IPS-18a (cell line): ENCODE results near the gene SHC3.

Experiments used
- H3K27ac ChIP-seq: one replicate; pipeline ENCODE4 v1.5.1; 2013; ENCODE audit warnings: low read length
- H3K27me3 ChIP-seq: one replicate; pipeline ENCODE4 v1.6.1; 2013; ENCODE audit warnings: mild to moderate bottlenecking, low read length; ENCODE audit not compliant: control insufficient read depth, insufficient read depth
- H3K36me3 ChIP-seq: one replicate; pipeline ENCODE4 v1.6.1; 2013; ENCODE audit warnings: low read depth, low read length; ENCODE audit not compliant: control insufficient read depth
- H3K4me1 ChIP-seq: one replicate; pipeline ENCODE4 v1.6.1; 2013; ENCODE audit warnings: low read depth, low read length; ENCODE audit not compliant: control insufficient read depth
- H3K4me3 ChIP-seq: one replicate; pipeline ENCODE4 v1.5.1; 2013; ENCODE audit warnings: low read length
- H3K9ac ChIP-seq: one replicate; pipeline ENCODE4 v1.6.1; 2013; ENCODE audit warnings: mild to moderate bottlenecking, low read length, moderate library complexity
- H3K9me3 ChIP-seq: one replicate; pipeline ENCODE4 v1.6.1; 2013; ENCODE audit warnings: low read depth, low read length; ENCODE audit not compliant: control insufficient read depth

SHC3 gene

GRCh38 chr9:89095761-89096528 is 82.7 kb downstream of the SHC3 start:
- no peak overlapping the region for H3K27ac ChIP-seq
- no peaks in the 10 kb centered on the region for H3K36me3 ChIP-seq
- no peak overlapping the region for H3K9ac ChIP-seq
- H3K9me3 ChIP-seq = no peaks in the 10 kb centered on the region
- no peaks in the 10 kb centered on the region for H3K4me1 ChIP-seq
- no peak overlapping the region for H3K4me3 ChIP-seq
- no peaks in the 10 kb centered on the region for H3K27me3 ChIP-seq

DNA sequence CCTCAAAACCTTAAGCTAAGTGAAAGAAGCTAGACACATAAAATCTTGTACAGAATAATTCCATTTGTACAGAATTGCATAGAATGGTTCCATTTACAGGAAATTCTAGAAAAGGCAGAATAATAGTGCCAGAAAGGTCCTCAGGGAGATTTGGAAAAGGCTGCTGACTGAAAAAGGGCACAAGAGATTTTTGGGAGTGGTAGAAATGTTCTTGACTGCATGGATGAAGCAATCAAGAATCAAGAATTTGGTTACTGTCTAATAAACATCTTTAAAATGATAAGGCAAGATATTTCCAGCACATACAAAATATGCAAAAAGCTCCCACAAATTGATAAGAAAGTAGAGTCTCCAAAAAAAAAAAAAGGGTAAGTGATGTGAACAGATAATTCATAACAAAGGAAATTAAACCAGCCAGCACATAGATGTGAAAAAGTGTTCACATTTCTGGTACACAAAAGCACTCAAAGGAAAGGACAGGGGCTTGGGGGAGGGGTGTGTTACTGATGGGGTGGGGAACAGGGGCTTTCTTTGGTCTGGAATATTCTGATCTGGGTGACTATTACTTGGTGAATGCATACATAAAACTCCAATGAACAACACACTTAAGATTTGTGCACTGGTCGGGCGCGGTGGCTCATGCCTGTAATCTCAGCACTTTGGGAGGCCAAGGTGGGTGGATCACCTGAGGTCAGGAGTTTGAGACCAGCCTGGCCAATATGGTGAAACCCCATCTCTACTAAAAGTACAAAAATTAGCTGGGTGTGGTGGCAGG is 85.2 kb downstream of the SHC3 start:
- H3K36me3 ChIP-seq = no peaks in the 10 kb centered on the region
- no peaks in the 10 kb centered on the region for H3K27me3 ChIP-seq
- no peak overlapping the region for H3K4me3 ChIP-seq
- H3K27ac ChIP-seq = no peak overlapping the region
- no peaks in the 10 kb centered on the region for H3K4me1 ChIP-seq
- no peak overlapping the region for H3K9ac ChIP-seq
- H3K9me3 ChIP-seq = no peaks in the 10 kb centered on the region

GRCh38 chr9:89089176-89089575 is 89.4 kb downstream of the SHC3 start:
- H3K27ac ChIP-seq = no peak overlapping the region
- no peaks in the 10 kb centered on the region for H3K36me3 ChIP-seq
- no peak overlapping the region for H3K4me3 ChIP-seq
- no peaks in the 10 kb centered on the region for H3K9me3 ChIP-seq
- no peaks in the 10 kb centered on the region for H3K27me3 ChIP-seq
- H3K9ac ChIP-seq = no peak overlapping the region
- no peaks in the 10 kb centered on the region for H3K4me1 ChIP-seq

- H3K9ac ChIP-seq = no peak overlapping the region
- no peaks in the 10 kb centered on the region for H3K27me3 ChIP-seq
- no peaks in the 10 kb centered on the region for H3K36me3 ChIP-seq
- no peak overlapping the region for H3K4me3 ChIP-seq
- no peaks in the 10 kb centered on the region for H3K4me1 ChIP-seq
- no peaks in the 10 kb centered on the region for H3K9me3 ChIP-seq
- H3K27ac ChIP-seq = no peak overlapping the region
Observed at GRCh38 chr9:89083626-89084025, 95.0 kb downstream of the SHC3 start.

DNA sequence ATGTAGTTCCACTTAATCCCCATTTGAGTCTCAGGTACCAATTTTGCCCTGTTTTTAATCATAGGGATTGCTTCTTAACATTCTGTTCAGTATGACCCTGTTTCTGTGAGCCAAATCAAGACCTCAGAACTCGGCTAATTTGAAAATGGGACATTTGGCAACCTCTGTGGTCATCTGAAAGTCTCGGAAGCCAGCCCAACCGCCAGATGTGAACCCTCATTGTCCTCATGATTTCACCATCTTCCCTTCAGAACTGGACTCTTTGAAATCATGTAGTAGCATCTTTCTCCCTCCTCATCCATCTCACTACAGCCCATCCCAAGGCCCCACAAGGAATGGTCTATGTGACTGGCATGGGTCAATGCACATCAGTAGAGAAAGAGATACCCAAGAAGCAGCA is 98.4 kb downstream of the SHC3 start:
- Histone ChIP-seq H3K27me3 (no peaks in the 10 kb centered on the region), H3K27ac (no peak overlapping the region), H3K36me3 (no peaks in the 10 kb centered on the region), H3K4me3 (no peak overlapping the region), H3K9ac (no peak overlapping the region), H3K9me3 (no peaks in the 10 kb centered on the region), H3K4me1 (no peaks in the 10 kb centered on the region)

DNA sequence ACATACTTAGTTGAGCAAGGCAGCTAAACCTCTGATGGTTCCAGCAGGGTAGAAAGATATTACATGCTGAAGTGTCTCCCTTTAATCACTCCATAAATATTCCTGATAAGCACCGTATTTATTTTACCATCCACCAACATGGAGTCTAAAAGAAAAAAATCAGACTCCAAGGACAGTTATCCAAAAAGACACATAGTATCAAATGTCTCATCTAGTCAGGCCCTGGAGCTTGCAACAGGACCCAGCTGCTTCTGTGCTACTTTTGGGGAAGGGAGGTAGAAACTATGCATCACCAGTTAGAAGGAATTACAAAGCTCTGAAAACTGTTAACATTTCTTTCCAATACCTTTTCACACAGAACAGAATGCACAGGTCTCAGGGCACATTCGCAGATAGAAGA is 99.2 kb downstream of the SHC3 start:
- H3K9ac ChIP-seq = no peak overlapping the region
- H3K27ac ChIP-seq = no peak overlapping the region
- H3K9me3 ChIP-seq = no peaks in the 10 kb centered on the region
- no peaks in the 10 kb centered on the region for H3K4me1 ChIP-seq
- no peaks in the 10 kb centered on the region for H3K36me3 ChIP-seq
- H3K27me3 ChIP-seq = no peaks in the 10 kb centered on the region
- no peak overlapping the region for H3K4me3 ChIP-seq

GRCh38 chr9:89078860-89079259 is 99.8 kb downstream of the SHC3 start:
- Histone ChIP-seq H3K4me3 (no peak overlapping the region), H3K36me3 (no peaks in the 10 kb centered on the region), H3K4me1 (no peaks in the 10 kb centered on the region), H3K9me3 (no peaks in the 10 kb centered on the region), H3K9ac (no peak overlapping the region), H3K27me3 (no peaks in the 10 kb centered on the region), H3K27ac (no peak overlapping the region)

GRCh38 chr9:89078421-89078820 is 100.2 kb downstream of the SHC3 start:
- Histone ChIP-seq H3K27ac (no peak overlapping the region), H3K4me3 (no peak overlapping the region), H3K4me1 (no peaks in the 10 kb centered on the region), H3K9ac (no peak overlapping the region), H3K9me3 (no peaks in the 10 kb centered on the region), H3K36me3 (no peaks in the 10 kb centered on the region), H3K27me3 (no peaks in the 10 kb centered on the region)

GRCh38 chr9:89077519-89077918 is 101.1 kb downstream of the SHC3 start:
- Histone ChIP-seq H3K9ac (no peak overlapping the region), H3K9me3 (no peaks in the 10 kb centered on the region), H3K4me3 (no peak overlapping the region), H3K36me3 (no peaks in the 10 kb centered on the region), H3K4me1 (no peaks in the 10 kb centered on the region), H3K27me3 (no peaks in the 10 kb centered on the region), H3K27ac (no peak overlapping the region)

- Histone ChIP-seq H3K27me3 (no peaks in the 10 kb centered on the region), H3K36me3 (no peaks in the 10 kb centered on the region), H3K4me1 (no peaks in the 10 kb centered on the region), H3K27ac (no peak overlapping the region), H3K9ac (no peak overlapping the region), H3K9me3 (no peaks in the 10 kb centered on the region), H3K4me3 (no peak overlapping the region)
Observed at GRCh38 chr9:89073397-89073796, 105.2 kb downstream of the SHC3 start.

DNA sequence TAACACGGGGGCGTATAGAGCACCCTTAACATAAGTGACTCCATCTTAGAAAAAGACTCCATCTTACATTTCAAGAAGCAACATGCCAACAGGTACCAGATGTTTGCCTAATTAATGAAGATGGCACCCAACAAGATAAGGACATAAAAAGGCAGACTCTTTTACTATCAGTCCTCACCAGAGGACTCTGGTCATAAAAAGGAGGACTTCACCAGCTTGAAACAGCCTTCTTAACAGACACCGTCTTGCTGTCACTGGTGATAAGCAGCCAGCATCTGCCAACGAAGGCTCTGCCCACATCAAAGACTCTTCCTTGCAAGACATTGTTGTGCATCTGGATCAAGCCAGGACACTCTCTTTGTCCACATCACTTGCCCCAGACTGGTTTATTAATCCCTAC is 107.0 kb downstream of the SHC3 start:
- Histone ChIP-seq H3K36me3 (no peaks in the 10 kb centered on the region), H3K9ac (no peak overlapping the region), H3K9me3 (no peaks in the 10 kb centered on the region), H3K4me3 (no peak overlapping the region), H3K4me1 (no peaks in the 10 kb centered on the region), H3K27ac (no peak overlapping the region), H3K27me3 (no peaks in the 10 kb centered on the region)

DNA sequence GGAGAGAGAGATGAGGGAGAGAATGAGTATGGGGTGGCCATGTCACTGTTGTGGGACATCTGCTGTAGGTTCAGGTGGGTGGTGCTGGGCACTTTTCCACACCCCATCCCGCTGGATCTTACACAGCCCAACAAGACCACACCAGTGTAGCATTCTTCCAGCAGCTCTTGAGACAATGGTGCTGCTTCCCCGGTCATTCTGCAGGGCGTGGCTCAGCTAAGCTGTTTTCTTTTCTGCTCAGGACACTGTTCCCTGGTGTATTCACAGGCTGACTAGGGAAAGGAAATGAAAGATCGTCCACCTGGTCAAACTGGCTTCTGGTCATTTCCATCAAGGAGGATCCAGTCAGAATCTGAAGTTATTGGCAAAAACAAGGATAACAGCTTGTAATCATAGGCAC is 111.8 kb downstream of the SHC3 start:
- no peaks in the 10 kb centered on the region for H3K36me3 ChIP-seq
- H3K4me1 ChIP-seq = no peaks in the 10 kb centered on the region
- H3K9ac ChIP-seq = no peak overlapping the region
- no peaks in the 10 kb centered on the region for H3K9me3 ChIP-seq
- H3K27ac ChIP-seq = no peak overlapping the region
- no peaks in the 10 kb centered on the region for H3K27me3 ChIP-seq
- no peak overlapping the region for H3K4me3 ChIP-seq
